GF-D8 (cell line): ENCODE data around the gene NLGN4Y.

ENCODE experiments used
- DNase-seq: peaks from one replicate; lab custom pipeline; 2025; lab: John Stamatoyannopoulos, UW

Gene NLGN4Y

GRCh38 chrY:14644157-14644952 is 120.0 kb downstream of the NLGN4Y start:
- no peak for DNase-seq

- DNase-seq: no peak
Measured at GRCh38 chrY:14679181-14679580, 154.9 kb downstream of the NLGN4Y start.

GRCh38 chrY:14694543-14694942 is 170.2 kb downstream of the NLGN4Y start:
- DNase-seq: no peak

GRCh38 chrY:14708158-14708557 is 183.8 kb downstream of the NLGN4Y start:
- no peak for DNase-seq

- no peak for DNase-seq
Measured at GRCh38 chrY:14741596-14741995, 217.3 kb downstream of the NLGN4Y start.

- DNase-seq: no peak
Measured at GRCh38 chrY:14748329-14748728, 224.0 kb downstream of the NLGN4Y start.

- no peak for DNase-seq
Measured at GRCh38 chrY:14755571-14755970, 231.2 kb downstream of the NLGN4Y start.

- DNase-seq: no peak
Measured at GRCh38 chrY:14762903-14763302, 238.6 kb downstream of the NLGN4Y start.

- DNase-seq: no peak
Measured at GRCh38 chrY:14763600-14763999, 239.3 kb downstream of the NLGN4Y start.

- no peak for DNase-seq
Measured at GRCh38 chrY:14778208-14778607, 253.9 kb downstream of the NLGN4Y start.

- DNase-seq: no peak
Measured at GRCh38 chrY:14793104-14793503, 268.8 kb downstream of the NLGN4Y start.

GRCh38 chrY:14793674-14794073 is 269.3 kb downstream of the NLGN4Y start:
- DNase-seq: no peak

- DNase-seq: no peak
Measured at GRCh38 chrY:14798010-14798409, 273.7 kb downstream of the NLGN4Y start.

GRCh38 chrY:14801096-14801495 is 276.8 kb downstream of the NLGN4Y start:
- no peak for DNase-seq

- DNase-seq: no peak
Measured at GRCh38 chrY:14802125-14802524, 277.8 kb downstream of the NLGN4Y start.

- no peak for DNase-seq
Measured at GRCh38 chrY:14804041-14804440, 279.7 kb downstream of the NLGN4Y start.

GRCh38 chrY:14818452-14818851 is 294.1 kb downstream of the NLGN4Y start:
- DNase-seq: no peak

- DNase-seq: no peak
Measured at GRCh38 chrY:14822201-14822600, 297.9 kb downstream of the NLGN4Y start.

GRCh38 chrY:14822906-14823305 is 298.6 kb downstream of the NLGN4Y start:
- DNase-seq: no peak

GRCh38 chrY:14824583-14824982 is 300.3 kb downstream of the NLGN4Y start:
- DNase-seq: no peak

- no peak for DNase-seq
Measured at GRCh38 chrY:14825728-14826127, 301.4 kb downstream of the NLGN4Y start.

GRCh38 chrY:14828531-14828930 is 304.2 kb downstream of the NLGN4Y start:
- no peak for DNase-seq

GRCh38 chrY:14829366-14829885 is 305.1 kb downstream of the NLGN4Y start:
- DNase-seq: no peak
